HTR-8/SVneo (cell line): ENCODE data around the gene HIP1R.
A peak's percentile ranks its signal among the peaks of the same experiment; 100 is the strongest.

ENCODE experiments used
- DNase-seq: peaks from one replicate; pipeline ENCODE4 v3.0.0; 2011; ENCODE audit warnings: low spot score, mixed read lengths; ENCODE audit not compliant: insufficient read length
- FAIRE-seq: peaks from 2 replicates; lab custom pipeline; 2011; peaks lifted over from hg19 to GRCh38; lab: Jason Lieb, UNC

Gene HIP1R

DNA sequence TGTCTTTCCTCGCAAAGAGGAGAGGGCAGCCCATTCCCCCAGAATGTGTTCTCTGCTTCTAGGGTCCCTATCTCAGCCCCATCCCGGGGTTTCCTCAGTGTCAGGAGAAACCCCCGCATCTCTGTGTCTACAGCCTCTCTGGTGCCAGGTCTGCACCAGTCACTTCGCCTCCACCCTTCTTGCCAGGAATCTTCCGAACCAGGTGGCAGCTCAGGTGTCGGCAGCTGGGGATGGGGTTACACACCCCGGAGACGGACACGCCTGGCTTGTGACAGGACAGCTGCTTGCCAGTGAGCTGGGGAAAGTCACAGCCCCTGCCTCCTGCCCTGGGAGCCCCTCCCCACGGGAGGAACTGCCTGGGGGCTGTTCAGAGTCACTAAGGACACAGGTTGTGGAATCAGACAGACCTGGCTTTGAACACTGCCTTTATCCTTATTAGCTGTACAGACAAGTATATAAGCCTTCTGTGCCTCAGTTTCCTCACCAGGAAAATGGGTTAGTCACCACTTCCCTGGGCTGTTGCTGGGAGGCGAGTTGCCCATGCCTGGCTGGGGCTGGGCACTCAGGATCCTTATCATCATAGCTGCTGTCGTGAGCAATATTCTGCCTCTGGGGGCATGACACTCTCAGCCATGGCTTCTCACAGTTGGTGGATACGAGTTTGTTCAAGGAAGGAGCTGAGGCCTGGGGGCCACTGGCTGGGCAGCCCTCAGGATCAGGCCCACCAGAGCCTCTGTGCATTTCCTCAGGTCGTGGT lies 10.8 kb downstream of the HIP1R start:
- no peak for DNase-seq
- no peak for FAIRE-seq

DNA sequence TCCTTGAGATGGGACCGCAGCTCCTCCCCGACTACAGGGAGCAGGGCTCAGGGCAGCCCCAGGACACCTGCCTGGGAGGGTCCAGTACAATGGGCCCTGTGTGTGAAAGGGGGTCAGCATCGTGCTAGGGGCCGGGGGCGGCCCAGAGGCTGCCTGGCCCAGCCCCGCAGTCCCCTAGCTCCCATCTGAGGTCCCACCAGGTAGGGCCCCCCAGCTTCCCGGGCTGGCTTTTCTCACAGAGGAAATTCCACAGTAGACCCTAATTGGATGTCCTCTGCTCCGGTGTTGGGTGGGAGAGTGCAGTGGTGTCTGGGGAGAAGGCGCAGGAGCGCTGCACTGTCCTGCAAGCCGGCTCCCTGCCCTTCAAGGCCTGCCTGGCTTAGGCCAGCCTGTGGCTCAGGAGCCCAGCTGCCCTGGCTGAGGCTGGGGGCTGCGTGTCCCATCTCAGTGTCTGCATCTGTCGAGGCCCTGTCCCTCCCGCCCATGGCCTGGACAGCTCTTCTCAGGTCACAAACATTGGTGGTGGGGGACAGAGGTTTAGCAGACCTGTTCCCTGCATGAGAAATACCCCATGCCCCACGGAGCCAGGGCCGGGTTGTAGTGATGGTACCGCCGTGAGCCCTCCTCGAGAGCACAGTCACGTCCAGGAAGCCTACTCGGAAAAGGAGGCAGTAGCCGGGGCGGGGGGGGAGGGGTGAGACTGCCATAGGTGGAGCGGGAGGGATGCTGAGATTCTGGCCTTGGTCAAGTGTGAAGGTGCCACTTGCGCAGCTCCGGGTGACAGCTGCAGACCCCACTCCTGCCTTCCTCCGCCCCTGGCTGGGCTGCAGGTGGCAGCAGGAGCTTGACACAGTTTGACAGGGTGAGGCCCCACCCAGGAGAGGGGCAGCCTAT lies 11.6 kb downstream of the HIP1R start:
- FAIRE-seq (no peak), DNase-seq (no peak)

DNA sequence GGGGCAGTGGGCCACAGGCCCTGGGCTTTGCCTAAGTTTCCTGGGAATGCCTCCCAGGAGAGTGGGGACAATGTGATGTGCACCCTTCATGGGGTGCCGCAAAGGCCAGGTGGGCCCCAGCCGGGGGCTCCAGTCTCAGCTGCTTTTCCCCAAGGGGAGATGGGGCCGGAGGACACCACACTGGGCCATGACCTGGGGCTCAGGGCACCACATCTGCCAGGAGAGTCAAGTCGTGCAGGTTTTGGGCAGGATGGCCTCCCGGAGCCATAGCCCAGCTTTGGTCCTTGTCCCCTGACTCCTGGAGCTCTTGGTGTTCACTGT lies 12.2 kb downstream of the HIP1R start:
- DNase-seq (no peak), FAIRE-seq (no peak)

DNA sequence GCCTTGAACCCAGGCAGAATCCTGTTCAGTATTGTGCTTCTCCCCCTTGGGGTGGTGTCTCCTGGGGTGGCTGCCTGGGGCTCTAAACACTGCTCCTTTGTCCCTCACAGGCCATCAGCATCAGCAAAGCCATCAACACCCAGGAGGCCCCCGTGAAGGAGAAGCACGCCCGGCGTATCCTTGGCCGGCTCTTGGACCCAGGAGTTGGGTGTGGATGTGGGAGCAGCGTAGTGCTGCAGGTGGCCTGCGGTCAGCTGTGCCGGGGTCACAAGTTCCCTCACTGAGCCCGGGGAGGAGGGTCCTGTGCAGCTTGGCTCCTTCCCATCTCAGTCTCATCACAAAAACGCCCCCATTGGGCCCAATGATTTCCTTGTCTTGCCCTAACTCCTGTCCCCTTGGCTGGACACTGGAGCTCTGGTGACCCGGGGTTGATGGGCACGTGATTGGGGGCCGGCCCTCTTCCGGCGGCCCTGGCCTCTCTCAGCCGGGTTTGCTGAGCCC lies 12.7 kb downstream of the HIP1R start:
- no peak for FAIRE-seq
- DNase-seq = no peak

DNA sequence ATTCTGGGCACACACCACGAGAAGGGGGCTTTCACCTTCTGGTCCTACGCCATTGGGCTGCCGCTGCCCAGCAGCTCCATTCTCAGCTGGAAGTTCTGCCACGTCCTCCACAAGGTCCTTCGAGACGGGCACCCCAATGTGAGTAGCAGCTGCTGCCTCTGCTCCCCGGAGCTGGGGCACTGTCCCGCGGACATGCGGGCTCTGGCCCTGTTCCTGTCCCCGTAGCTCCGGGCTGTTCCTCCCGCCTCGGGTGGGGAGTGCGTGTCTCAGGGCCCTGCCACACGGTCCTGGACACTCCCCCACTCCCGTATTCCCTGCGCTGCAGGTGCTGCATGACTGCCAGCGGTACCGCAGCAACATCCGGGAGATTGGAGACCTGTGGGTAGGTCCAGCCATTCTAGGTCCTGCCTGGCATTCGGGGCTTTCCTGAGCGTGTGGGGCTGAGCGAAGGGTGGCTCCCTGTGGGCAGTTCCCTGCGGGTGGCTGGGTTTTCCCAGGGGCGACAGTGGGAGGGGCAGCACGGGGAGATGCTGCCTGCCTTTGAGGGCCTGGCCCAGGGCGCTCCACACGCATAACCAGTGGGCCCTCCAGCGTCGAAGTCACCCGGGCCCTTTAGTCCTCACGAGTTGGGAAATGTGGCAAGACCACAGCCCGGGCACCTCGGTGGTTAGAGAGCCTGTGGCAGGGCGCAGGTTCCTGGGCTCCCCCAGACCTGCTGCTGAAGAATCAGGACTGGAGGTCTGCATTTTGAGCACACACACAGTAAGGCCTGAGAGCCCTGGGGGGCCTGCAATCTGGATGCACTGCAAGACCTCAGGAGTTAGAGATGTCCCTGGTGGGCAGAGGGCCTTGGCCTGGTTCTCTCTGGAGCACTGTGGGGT lies 13.5 kb downstream of the HIP1R start:
- FAIRE-seq (no peak), DNase-seq (no peak)

DNA sequence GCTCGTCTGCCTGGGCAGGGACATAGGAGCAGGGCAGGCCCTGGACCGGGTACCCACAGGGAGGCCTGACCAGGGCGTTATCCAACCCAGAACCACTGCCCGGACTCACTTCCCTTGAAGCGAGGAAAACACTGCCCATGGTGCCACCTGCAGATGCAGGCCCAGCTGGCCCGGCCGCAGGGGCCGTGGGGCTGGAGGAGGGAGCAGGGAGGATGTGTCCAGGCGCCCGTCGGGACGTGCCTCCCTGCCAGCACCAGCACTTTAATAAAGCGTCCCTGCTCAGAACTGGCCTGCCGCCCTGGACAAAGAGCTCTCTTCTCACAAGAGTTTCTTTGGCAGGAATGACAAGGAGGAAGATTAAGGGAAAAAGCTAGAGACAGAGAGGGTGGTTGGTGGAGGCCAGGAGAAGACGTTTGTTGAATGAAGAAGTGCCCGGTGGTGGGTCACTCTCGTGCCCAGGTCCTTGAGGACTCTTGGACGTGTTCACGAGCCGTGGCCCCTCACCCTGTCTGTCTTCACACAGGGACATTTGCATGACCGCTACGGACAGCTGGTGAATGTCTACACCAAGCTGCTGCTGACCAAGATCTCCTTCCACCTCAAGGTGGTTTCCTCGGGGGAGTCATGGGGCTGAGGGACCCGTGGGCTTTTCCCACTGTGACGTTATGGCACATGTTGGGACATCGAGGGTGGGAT lies 14.2 kb downstream of the HIP1R start:
- FAIRE-seq (no peak), DNase-seq (no peak)

DNA sequence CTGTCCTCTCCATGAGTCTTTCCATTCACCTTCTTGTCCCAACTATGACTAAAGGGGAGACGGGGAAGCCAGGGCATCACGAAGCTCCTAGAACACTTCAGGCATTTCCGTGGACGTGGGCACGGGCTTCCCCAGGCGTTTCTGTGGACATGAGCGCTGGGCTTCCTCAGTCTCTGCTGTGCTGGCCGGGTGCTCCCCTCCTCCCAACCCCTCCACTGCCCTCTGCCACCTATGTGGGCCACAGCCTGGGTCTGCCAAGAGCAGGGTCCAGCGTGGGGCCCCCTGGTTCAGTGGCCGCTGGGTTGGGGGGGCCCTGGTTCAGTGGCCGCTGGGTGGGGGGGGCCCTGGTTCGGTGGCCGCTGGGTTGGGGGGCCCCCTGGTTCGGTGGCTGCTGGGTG lies 14.8 kb downstream of the HIP1R start:
- no peak for DNase-seq
- no peak for FAIRE-seq

DNA sequence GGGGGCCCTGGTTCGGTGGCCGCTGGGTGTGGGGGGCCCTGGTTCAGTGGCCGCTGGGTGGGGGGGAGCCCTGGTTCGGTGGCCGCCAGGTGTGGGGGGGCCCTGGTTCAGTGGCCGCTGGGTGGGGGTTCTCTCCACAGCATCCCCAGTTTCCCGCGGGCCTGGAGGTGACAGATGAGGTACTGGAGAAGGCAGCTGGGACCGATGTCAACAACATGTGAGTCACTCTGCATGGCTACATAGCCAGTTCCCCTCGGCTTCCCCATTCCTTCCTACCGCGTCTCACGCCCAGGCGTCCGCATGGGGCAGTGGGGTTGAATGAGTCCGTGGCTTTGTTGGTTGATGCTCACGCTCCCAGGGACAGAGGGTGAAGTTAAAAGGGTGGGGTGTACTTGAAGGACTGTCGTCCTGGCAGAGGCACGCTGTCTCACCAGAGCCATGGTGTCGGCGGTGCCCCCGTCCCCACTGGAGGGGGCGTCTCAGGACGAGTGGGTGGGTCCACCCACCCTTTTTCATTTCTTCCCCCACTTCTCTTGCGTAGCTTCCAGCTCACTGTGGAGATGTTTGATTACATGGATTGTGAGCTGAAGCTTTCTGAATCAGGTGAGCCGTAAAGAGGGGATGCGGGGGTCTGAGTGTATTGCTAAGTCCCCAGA lies 15.6 kb downstream of the HIP1R start:
- no peak for DNase-seq
- FAIRE-seq = no peak

DNA sequence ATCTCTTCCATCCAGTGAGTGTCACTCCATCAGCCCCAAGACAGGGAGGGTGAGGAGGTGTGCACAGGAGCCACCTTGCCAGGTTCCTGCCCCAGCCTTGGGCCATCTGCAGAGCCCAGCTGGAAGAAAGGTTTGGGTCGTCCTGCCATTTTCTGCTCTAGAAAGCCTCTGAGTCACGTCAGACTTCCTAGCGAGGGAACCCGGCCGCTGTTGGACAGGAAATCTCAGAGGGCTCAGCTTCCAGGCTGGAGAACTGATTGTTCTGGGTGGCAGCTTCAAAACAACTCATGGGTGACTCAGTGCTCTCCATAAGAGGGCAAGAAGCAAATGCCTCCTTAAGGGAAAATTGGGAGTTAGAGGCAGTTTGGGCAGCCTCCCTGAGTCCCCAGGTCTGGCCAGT lies 16.6 kb downstream of the HIP1R start:
- DNase-seq = no peak
- FAIRE-seq = no peak

DNA sequence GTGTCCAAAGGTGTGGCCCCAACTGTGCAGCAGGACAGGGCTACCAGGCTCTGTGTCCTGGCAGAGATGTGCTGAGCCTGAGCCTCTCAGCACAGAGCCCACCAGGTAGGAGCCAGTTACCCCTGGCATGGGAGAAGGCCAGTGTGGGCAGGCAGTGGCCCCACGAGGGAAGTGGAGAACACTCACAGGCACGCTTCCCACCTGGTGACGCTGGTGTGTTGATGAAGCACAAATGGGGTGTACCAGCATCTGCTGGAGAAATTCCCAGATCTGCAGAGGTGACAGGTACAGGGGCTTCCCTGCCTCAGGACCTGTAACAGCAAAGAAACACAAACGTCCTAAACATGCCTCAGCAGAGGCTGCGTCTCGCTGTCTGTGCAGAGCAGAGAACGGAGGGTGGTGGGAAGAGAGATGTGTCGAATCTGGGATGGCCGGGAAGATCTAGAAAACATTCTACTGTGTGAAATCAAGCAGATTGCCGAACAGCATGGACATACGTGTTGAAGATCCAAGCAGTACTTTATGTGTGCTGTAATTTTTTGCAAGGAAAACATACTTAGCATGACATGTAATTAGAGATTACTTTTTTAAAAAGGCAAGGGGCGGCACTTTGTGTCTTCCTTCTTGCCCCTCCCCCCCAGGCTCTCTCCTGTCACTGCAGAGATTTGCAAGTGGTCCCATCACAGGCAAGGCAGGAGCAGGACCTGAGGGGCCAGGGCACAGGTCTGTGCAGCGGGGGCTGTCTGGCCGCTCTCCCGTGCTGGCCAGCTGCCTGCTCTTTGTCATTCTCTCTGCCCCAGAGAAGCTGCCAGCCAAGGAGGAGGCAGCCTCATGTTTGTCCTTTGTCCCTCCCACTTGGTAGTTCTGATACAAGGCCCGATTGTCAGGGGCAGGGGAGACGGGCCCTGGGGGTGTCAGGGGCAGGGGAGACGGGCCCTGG lies 17.3 kb downstream of the HIP1R start:
- DNase-seq = no peak
- FAIRE-seq = peak; percentile 33

DNA sequence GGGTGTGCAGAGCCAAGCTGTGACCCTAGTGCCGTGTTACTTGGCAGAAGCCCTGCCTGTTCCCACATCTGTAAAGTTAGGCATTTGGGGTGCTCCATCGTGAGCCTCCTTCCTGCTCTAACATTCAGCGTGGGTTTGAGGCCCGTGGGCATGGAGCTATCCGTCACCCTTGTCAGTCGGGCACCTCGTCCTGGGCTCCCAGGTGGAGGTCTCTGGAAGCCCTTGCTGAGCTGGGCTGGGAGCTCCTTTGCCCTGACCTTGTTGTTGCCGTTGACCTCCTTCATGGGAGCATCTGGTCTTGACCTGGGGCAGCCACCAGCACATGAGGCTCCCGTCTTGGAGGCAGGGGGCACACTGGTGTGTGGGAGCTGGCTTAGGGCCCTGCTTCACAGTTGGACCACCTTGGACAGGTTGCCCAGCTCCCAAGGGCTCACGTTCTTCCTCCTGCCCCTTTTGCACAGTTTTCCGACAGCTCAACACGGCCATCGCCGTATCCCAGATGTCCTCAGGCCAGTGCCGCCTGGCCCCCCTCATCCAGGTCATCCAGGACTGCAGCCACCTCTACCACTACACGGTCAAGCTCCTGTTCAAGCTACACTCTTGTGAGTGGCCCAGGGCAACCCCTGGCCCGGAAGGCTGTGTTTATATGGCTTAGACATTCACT lies 18.5 kb downstream of the HIP1R start:
- FAIRE-seq (no peak), DNase-seq (no peak)

DNA sequence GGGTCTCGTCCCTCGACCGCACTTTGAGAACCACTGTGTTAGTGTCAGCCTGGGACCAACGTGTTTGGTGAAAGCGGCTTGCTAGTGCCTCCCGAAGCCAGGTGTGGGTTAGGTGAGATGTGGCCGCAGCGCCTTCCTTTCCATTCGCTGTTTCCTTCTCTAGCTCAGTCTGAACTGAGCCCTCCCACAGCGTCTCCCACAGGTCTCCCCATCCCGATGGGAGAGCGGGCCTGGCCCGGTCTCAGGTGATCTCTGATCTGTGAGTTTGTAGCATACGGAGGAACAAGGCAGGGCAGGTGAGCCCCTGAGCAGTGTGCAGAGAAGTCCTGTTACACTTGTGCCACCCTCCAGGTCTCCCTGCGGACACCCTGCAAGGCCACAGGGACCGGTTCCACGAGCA lies 19.3 kb downstream of the HIP1R start:
- FAIRE-seq (no peak), DNase-seq (no peak)

DNA sequence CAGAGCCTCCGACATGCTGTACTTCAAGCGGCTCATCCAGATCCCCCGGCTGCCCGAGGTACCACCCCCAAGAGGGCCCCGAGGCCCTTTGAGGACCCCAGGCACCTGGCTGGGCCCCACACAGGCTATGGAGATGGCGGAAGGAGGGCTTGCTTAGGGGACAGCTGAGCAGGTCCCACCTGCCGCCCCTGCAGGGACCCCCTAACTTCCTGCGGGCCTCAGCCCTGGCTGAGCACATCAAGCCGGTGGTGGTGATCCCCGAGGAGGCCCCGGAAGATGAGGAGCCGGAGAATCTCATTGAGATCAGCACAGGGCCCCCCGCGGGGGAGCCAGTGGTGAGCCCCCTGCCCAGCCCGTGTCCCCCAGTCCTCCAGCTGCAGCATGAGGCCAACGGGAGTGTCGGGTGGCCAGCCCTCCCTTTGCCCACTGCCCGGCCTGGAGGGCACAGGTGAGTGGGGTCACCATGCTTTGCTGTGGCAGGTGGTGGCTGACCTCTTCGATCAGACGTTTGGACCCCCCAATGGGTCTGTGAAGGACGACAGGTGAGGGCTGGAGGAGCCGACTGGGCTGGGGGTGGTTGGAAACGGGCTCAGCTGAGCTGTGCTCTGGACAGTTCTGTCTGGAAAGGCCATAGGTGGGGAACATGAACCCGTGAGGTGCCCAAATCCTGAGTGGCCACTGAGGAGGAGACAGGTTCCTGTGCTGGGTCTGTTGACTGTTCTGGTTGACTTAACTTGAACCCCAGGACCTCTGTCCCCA lies 20.0 kb downstream of the HIP1R start:
- no peak for FAIRE-seq
- DNase-seq = no peak

DNA sequence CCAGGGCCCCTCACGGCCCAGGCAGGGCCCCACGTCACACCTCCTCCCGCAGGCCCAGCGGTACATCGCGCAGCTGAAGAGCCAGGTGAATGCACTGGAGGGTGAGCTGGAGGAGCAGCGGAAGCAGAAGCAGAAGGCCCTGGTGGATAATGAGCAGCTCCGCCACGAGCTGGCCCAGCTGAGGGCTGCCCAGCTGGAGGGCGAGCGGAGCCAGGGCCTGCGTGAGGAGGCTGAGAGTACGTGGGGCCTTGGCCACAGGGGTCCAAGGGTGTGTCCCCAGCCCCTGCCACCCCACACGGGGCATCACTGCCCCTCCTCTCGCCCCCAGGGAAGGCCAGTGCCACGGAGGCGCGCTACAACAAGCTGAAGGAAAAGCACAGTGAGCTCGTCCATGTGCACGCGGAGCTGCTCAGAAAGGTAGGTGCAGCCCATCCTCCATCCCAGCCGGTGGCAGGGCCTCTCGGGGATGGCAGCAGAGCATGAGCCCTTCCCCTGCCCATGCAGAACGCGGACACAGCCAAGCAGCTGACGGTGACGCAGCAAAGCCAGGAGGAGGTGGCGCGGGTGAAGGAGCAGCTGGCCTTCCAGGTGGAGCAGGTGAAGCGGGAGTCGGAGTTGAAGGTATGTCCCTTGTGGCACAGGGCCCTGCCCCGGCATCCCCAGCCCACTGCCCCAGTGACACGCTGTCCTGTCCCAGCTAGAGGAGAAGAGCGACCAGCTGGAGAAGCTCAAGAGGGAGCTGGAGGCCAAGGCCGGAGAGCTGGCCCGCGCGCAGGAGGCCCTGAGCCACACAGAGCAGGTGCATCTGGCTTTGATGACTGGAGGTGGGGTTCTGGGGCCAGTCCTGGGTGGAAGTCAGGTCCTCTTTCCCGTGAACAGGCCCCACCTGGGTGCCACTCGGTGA lies 20.9 kb downstream of the HIP1R start:
- no peak for FAIRE-seq
- DNase-seq = no peak

DNA sequence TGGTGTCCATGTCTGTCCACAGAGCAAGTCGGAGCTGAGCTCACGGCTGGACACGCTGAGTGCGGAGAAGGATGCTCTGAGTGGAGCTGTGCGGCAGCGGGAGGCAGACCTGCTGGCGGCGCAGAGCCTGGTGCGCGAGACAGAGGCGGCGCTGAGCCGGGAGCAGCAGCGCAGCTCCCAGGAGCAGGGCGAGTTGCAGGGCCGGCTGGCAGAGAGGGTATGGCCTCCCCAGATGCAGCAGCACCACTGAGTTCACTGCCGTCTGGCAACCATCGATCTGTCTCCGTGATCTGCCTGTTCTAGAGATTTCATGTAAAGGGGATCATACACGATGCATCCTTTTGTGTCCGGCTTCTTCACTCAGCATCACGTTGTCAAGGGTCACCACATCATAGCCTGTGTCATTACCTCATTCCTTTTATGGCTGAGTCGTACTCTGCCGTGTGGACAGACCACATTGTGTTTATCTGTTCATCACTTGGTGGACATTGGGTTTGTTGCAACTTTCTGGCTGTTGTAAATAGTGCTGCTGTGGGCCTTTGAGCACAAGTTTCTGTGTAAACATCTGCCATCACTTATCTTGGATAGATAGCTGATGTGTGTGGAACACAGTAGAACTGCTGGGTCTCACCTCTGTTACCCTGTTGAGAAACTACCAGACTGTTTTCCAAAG lies 21.9 kb downstream of the HIP1R start:
- DNase-seq (no peak), FAIRE-seq (no peak)

DNA sequence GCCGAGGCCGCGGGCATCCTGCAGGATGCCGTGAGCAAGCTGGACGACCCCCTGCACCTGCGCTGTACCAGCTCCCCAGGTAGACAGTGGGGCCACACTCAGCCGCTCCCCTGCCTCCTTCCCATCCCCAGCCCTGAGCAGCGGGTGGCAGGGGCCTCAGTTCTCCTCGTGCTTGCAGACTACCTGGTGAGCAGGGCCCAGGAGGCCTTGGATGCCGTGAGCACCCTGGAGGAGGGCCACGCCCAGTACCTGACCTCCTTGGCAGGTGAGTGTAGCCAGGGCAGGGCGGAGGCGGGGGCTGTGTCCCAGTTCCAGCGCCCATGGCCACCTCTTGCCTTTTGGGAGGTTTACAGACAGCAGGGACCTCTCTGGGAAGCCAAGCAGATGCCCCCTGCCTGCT lies 22.9 kb downstream of the HIP1R start:
- FAIRE-seq = no peak

More for the DNA sequence above, 22.9 kb downstream of the HIP1R start:
- no peak for DNase-seq
